ENCODE measurements around the gene CER1.

GRCh38 chr9:14752871-14753270, 30.3 kb upstream of the CER1 start:
- no peak for TF ChIP-seq CTCF (IDR thresholded peaks at IDR 0.05; ENCODE audit: extremely low read depth in 1 of 2, insufficient read depth in 1 of 2, low read depth in 1 of 2, low read length in 2 of 2)
- no peak for TF ChIP-seq POLR2AphosphoS5 (IDR thresholded peaks at IDR 0.05; ENCODE audit: insufficient read depth, low read depth, low read length)
- no peak for TF ChIP-seq EZH2 (IDR thresholded peaks at IDR 0.05; ENCODE audit: borderline replicate concordance, low read depth, low read length, severe bottlenecking)
- no peak for TF ChIP-seq POLR2A (IDR thresholded peaks at IDR 0.05; ENCODE audit: low read depth, low read length)
- no peak for TF ChIP-seq MAX (IDR thresholded peaks at IDR 0.05; ENCODE audit: insufficient read depth, insufficient read length)

Data from endothelial cell of umbilical vein (primary cell).